ENCODE data around the gene TBC1D19. TPM values are rescaled to one million over a fixed set of nuclear protein-coding genes. Genes with fewer than 3 reads are reported as not detected.

The TBC1D19 gene
- total RNA-seq, 1 experiment from 2014 or later: 31.0 TPM

Other genes starting within 250 kb of the TBC1D19 start
- gene CCKAR, start 93.6 kb upstream of the TBC1D19 start, total RNA-seq (2014; rRNA removed; shearing (Covaris generic)): not detected in 2 replicates